ENCODE measurements around the gene CLCN7.

Gene CLCN7

GRCh38 chr16:1424028-1424427 lies 50.8 kb downstream of the CLCN7 start:
- no peaks in the 10 kb centered on the region for H3K9me3 ChIP-seq (ENCODE audit: insufficient read depth, low read depth, low read length)
- H3K4me3 ChIP-seq (ENCODE audit: low read length) = no peak overlapping the region
- H3K4me1 ChIP-seq (ENCODE audit: insufficient read depth, low read length) = peaks cover 4% of the 10 kb centered on the region; the same call in 1 of the 2 replicates
- H3K27me3 ChIP-seq (ENCODE audit: insufficient read depth, low read length) = no peaks in the 10 kb centered on the region
- no peaks in the 10 kb centered on the region; the same call in 1 of the 2 replicates for H3K36me3 ChIP-seq (ENCODE audit: insufficient read depth, low read length)
- no peak overlapping the region for H3K27ac ChIP-seq (ENCODE audit: low read depth, low read length)
- 93% methylated on average over 12 of the region's 12 CpGs for WGBS
- H3K9ac ChIP-seq (ENCODE audit: low read depth, low read length) = no peak overlapping the region

- Histone ChIP-seq H3K4me1 (ENCODE audit: insufficient read depth, low read length) (peaks cover 4% of the 10 kb centered on the region; the same call in 1 of the 2 replicates), H3K9ac (ENCODE audit: low read depth, low read length) (no peak overlapping the region), H3K4me3 (ENCODE audit: low read length) (no peak overlapping the region), H3K27ac (ENCODE audit: low read depth, low read length) (no peak overlapping the region), H3K36me3 (ENCODE audit: insufficient read depth, low read length) (peaks cover 4% of the 10 kb centered on the region; the same call in 1 of the 2 replicates), H3K27me3 (ENCODE audit: insufficient read depth, low read length) (no peaks in the 10 kb centered on the region), H3K9me3 (ENCODE audit: insufficient read depth, low read depth, low read length) (no peaks in the 10 kb centered on the region)
- 96% methylated on average over 10 of the region's 10 CpGs for WGBS
Measured at GRCh38 chr16:1422076-1422475, 52.8 kb downstream of the CLCN7 start.

- Histone ChIP-seq H3K36me3 (ENCODE audit: insufficient read depth, low read length) (peaks cover 4% of the 10 kb centered on the region; the same call in 1 of the 2 replicates), H3K4me1 (ENCODE audit: insufficient read depth, low read length) (peaks cover 4% of the 10 kb centered on the region; the same call in 1 of the 2 replicates), H3K27ac (ENCODE audit: low read depth, low read length) (peak overlapping the region; percentile 54), H3K4me3 (ENCODE audit: low read length) (peak overlapping the region; percentile 88), H3K27me3 (ENCODE audit: insufficient read depth, low read length) (no peaks in the 10 kb centered on the region), H3K9ac (ENCODE audit: low read depth, low read length) (peak overlapping the region; percentile 75), H3K9me3 (ENCODE audit: insufficient read depth, low read depth, low read length) (no peaks in the 10 kb centered on the region)
- WGBS = 3% methylated on average over 22 of the region's 22 CpGs
Measured at GRCh38 chr16:1420111-1420539, 54.7 kb downstream of the CLCN7 start.

- H3K27ac ChIP-seq (ENCODE audit: low read depth, low read length) = no peak overlapping the region
- H3K4me3 ChIP-seq (ENCODE audit: low read length) = no peak overlapping the region
- 89% methylated on average over 3 of the region's 3 CpGs for WGBS
- H3K9ac ChIP-seq (ENCODE audit: low read depth, low read length) = no peak overlapping the region
- no peaks in the 10 kb centered on the region for H3K27me3 ChIP-seq (ENCODE audit: insufficient read depth, low read length)
- H3K4me1 ChIP-seq (ENCODE audit: insufficient read depth, low read length) = peaks cover 4% of the 10 kb centered on the region; the same call in 1 of the 2 replicates
- no peaks in the 10 kb centered on the region for H3K9me3 ChIP-seq (ENCODE audit: insufficient read depth, low read depth, low read length)
- peaks cover 8% of the 10 kb centered on the region for H3K36me3 ChIP-seq (ENCODE audit: insufficient read depth, low read length)
Measured at GRCh38 chr16:1416521-1416941, 58.3 kb downstream of the CLCN7 start.

- WGBS = 4% methylated on average over 66 of the region's 72 CpGs
- Histone ChIP-seq H3K36me3 (ENCODE audit: insufficient read depth, low read length) (peaks cover 11% of the 10 kb centered on the region), H3K27ac (ENCODE audit: low read depth, low read length) (peak within 1 kb of the TSS; percentile 46; the same call in 1 of the 2 replicates), H3K4me1 (ENCODE audit: insufficient read depth, low read length) (peaks cover 2% of the 10 kb centered on the region; the same call in 1 of the 2 replicates), H3K9me3 (ENCODE audit: insufficient read depth, low read depth, low read length) (no peaks in the 10 kb centered on the region), H3K4me3 (ENCODE audit: low read length) (peak within 1 kb of the TSS; percentile 78), H3K27me3 (ENCODE audit: insufficient read depth, low read length) (no peaks in the 10 kb centered on the region), H3K9ac (ENCODE audit: low read depth, low read length) (peak within 1 kb of the TSS; percentile 69)
Measured at GRCh38 chr16:1414532-1415260, 60.1 kb downstream of the CLCN7 start, which contains the start of gene UNKL. TSS of gene UNKL (minus strand) at chr16:1414704. CDS start at chr16:1414691, 13 bp downstream.

- Histone ChIP-seq H3K9ac (ENCODE audit: low read depth, low read length) (peak overlapping the region; percentile 69), H3K27me3 (ENCODE audit: insufficient read depth, low read length) (no peaks in the 10 kb centered on the region), H3K4me3 (ENCODE audit: low read length) (peak overlapping the region; percentile 78), H3K36me3 (ENCODE audit: insufficient read depth, low read length) (peaks cover 11% of the 10 kb centered on the region), H3K4me1 (ENCODE audit: insufficient read depth, low read length) (no peaks in the 10 kb centered on the region; the same call in 1 of the 2 replicates), H3K9me3 (ENCODE audit: insufficient read depth, low read depth, low read length) (no peaks in the 10 kb centered on the region), H3K27ac (ENCODE audit: low read depth, low read length) (peak overlapping the region; percentile 46; the same call in 1 of the 2 replicates)
- WGBS = 4% methylated on average over 85 of the region's 85 CpGs
Measured at GRCh38 chr16:1413684-1414531, 60.9 kb downstream of the CLCN7 start.

GRCh38 chr16:1412847-1413246 lies 62.0 kb downstream of the CLCN7 start:
- WGBS = 100% methylated on average over 1 of the region's 2 CpGs

GRCh38 chr16:1408171-1408837 lies 66.5 kb downstream of the CLCN7 start:
- peak overlapping the region; percentile 92 for H3K4me3 ChIP-seq (ENCODE audit: low read length)
- H3K27me3 ChIP-seq (ENCODE audit: insufficient read depth, low read length) = no peaks in the 10 kb centered on the region
- peak overlapping the region; percentile 67 for H3K9ac ChIP-seq (ENCODE audit: low read depth, low read length)
- H3K36me3 ChIP-seq (ENCODE audit: insufficient read depth, low read length) = peaks cover 8% of the 10 kb centered on the region; the same call in 1 of the 2 replicates
- H3K4me1 ChIP-seq (ENCODE audit: insufficient read depth, low read length) = no peaks in the 10 kb centered on the region
- H3K27ac ChIP-seq (ENCODE audit: low read depth, low read length) = no peak overlapping the region
- 3% methylated on average over 40 of the region's 42 CpGs for WGBS
- no peaks in the 10 kb centered on the region for H3K9me3 ChIP-seq (ENCODE audit: insufficient read depth, low read depth, low read length)

More at GRCh38 chr16:1412847-1413246, 62.0 kb downstream of the CLCN7 start:
- Histone ChIP-seq H3K27me3 (ENCODE audit: insufficient read depth, low read length) (no peaks in the 10 kb centered on the region), H3K36me3 (ENCODE audit: insufficient read depth, low read length) (peaks cover 8% of the 10 kb centered on the region; the same call in 1 of the 2 replicates), H3K27ac (ENCODE audit: low read depth, low read length) (no peak overlapping the region), H3K4me3 (ENCODE audit: low read length) (no peak overlapping the region), H3K9me3 (ENCODE audit: insufficient read depth, low read depth, low read length) (no peaks in the 10 kb centered on the region), H3K4me1 (ENCODE audit: insufficient read depth, low read length) (no peaks in the 10 kb centered on the region; the same call in 1 of the 2 replicates), H3K9ac (ENCODE audit: low read depth, low read length) (no peak overlapping the region)

- Histone ChIP-seq H3K4me1 (ENCODE audit: insufficient read depth, low read length) (no peaks in the 10 kb centered on the region), H3K27me3 (ENCODE audit: insufficient read depth, low read length) (no peaks in the 10 kb centered on the region), H3K9me3 (ENCODE audit: insufficient read depth, low read depth, low read length) (no peaks in the 10 kb centered on the region), H3K9ac (ENCODE audit: low read depth, low read length) (peak overlapping the region; percentile 39; the same call in 1 of the 2 replicates), H3K36me3 (ENCODE audit: insufficient read depth, low read length) (peaks cover 6% of the 10 kb centered on the region; the same call in 1 of the 2 replicates), H3K4me3 (ENCODE audit: low read length) (peak overlapping the region; percentile 92), H3K27ac (ENCODE audit: low read depth, low read length) (peak overlapping the region; percentile 58; the same call in 1 of the 2 replicates)
- WGBS = 62% methylated on average over 11 of the region's 11 CpGs
Measured at GRCh38 chr16:1407753-1408152, 67.1 kb downstream of the CLCN7 start.

- WGBS = 93% methylated on average over 14 of the region's 14 CpGs
- H3K9ac ChIP-seq (ENCODE audit: low read depth, low read length) = no peak overlapping the region
- H3K36me3 ChIP-seq (ENCODE audit: insufficient read depth, low read length) = peaks cover 12% of the 10 kb centered on the region; the same call in 1 of the 2 replicates
- H3K27me3 ChIP-seq (ENCODE audit: insufficient read depth, low read length) = no peaks in the 10 kb centered on the region
- H3K4me3 ChIP-seq (ENCODE audit: low read length) = no peak overlapping the region
- H3K9me3 ChIP-seq (ENCODE audit: insufficient read depth, low read depth, low read length) = no peaks in the 10 kb centered on the region
- H3K4me1 ChIP-seq (ENCODE audit: insufficient read depth, low read length) = no peaks in the 10 kb centered on the region
- no peak overlapping the region for H3K27ac ChIP-seq (ENCODE audit: low read depth, low read length)
Measured at GRCh38 chr16:1403733-1404132, 71.1 kb downstream of the CLCN7 start.

Data from HUES64 (cell line).